K562 (cell line): ENCODE measurements around the gene PARD3. TPM values are rescaled to one million over a fixed set of nuclear protein-coding genes. Genes with fewer than 3 reads are reported as not detected.

Experiments
- FOXM1 ChIP-seq, 2 experiments: fragments of 450-650 bp in 1 of 2; sonication (generic) in 1 of 2; formaldehyde crosslinking in 1 of 2; IDR thresholded peaks; 2 replicates each; pipeline versions ENCODE4 v1.6.1 to v1.9.0; 2017 to 2022; ENCODE audit warnings: low read depth in 2 of 2, mild to moderate bottlenecking in 2 of 2, missing genetic modification reagents in 1 of 2, moderate library complexity in 1 of 2
- JUNB ChIP-seq: fragments of 450-650 bp; formaldehyde crosslinking; conservative IDR thresholded peaks from 2 replicates; pipeline ENCODE4 v1.4.0; 2020; ENCODE audit warnings: mild to moderate bottlenecking
- PTBP1 ChIP-seq: fragments of 200-400 bp; formaldehyde crosslinking; IDR thresholded peaks from 2 replicates; pipeline ENCODE4 v1.6.1; 2017; ENCODE audit warnings: low read depth, low read length
- SMARCA5 ChIP-seq: fragments of 450-650 bp; IDR thresholded peaks from 2 replicates; pipeline ENCODE4 v1.6.1; 2016
- SREBF1 ChIP-seq: fragments of 150-350 bp; IDR thresholded peaks from 2 replicates; pipeline ENCODE4 v1.6.1; 2014; ENCODE audit warnings: antibody characterized with exemption, low read depth, low read length, borderline replicate concordance
- XRCC5 ChIP-seq: fragments of 200-400 bp; formaldehyde crosslinking; IDR thresholded peaks from 2 replicates; pipeline ENCODE4 v1.6.1; 2017; ENCODE audit warnings: low read depth, mild to moderate bottlenecking, low read length
- ZNF551 ChIP-seq: fragments of 250-450 bp; sonication (Bioruptor Pico); IDR thresholded peaks from 2 replicates; pipeline ENCODE4 v1.5.0; 2021; ENCODE audit warnings: mild to moderate bottlenecking, moderate library complexity
- polyA plus RNA-seq, 8 experiments: library from polyadenylated mRNA; depleted of rRNA in 4 of 8; stranded (reverse) in 5 of 8; unstranded in 3 of 8; fragments of >200 nt; fragmentation: Nextera tagmentation in 2 of 8; fragmentation: Illumina TruSeq in 1 of 8; extraction: Ambion mirVana in 2 of 8; extraction: Trizol in 1 of 8; gene quantifications; 2 replicates each; pipeline versions ENCODE4 v1.2.1 to v1.2.3, GENCODE V29; 2011 to 2014; ENCODE audit warnings: inconsistent platforms in 1 of 8, missing spikeins in 1 of 8
- total RNA-seq, 7 experiments: library from RNA; depleted of rRNA in 6 of 7; stranded (reverse); fragments of >200 nt in 6 of 7; fragmentation: Illumina TruSeq in 2 of 7; extraction: Trizol in 2 of 7; gene quantifications; 2 replicates each; pipeline versions ENCODE4 v1.2.1 to v1.2.3, GENCODE V29; 2011 to 2021; ENCODE audit warnings: low replicate concordance in 1 of 7
- TF ChIP-seq, protein P1 (sequence below), 2 experiments: fragments of 450-650 bp in 1 of 2; sonication (generic) in 1 of 2; formaldehyde crosslinking in 1 of 2; IDR thresholded peaks; 2 replicates each; pipeline versions ENCODE4 v1.7.1 to v1.9.0; 2016 to 2022; ENCODE audit warnings: inconsistent platforms in 1 of 2, mild to moderate bottlenecking in 1 of 2, missing genetic modification reagents in 1 of 2
- TF ChIP-seq, protein P2 (sequence below), 2 experiments: IDR thresholded peaks in 1 of 2; conservative IDR thresholded peaks in 1 of 2; 2 replicates each; pipeline ENCODE4 v1.6.1; 2016; ENCODE audit warnings: low read depth in 2 of 2, mild to moderate bottlenecking in 1 of 2, missing compliant biosample characterization in 1 of 2, missing genetic modification characterization in 1 of 2, moderate library complexity in 1 of 2

PARD3 gene
- total and polyA plus RNA-seq, 9 of the 15 experiments (the other 6 are each of a cell fraction or from before 2014, with no cell fraction given): 2.7 to 11.7 (median 7.7) TPM

DNA sequence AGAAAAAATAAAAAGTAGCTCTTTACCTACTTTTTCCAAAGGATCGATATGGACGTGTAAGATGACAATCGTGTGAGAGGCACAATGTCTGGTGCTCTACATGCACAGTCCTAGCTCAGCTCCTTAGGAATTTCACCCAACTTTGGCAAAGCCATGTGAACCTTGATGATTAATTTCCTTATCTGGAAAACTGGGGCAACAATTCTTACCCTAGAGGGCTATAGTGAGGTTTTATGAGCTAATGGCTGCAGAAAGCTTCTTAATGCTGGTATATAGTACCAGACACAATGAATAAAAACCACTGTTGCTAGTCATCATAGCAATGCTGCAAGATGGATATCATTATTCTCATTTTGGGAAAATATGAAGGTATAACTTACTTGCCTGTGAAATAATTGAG lies 202.7 kb downstream of the PARD3 start (continued):
- TF ChIP-seq, protein P1, sequence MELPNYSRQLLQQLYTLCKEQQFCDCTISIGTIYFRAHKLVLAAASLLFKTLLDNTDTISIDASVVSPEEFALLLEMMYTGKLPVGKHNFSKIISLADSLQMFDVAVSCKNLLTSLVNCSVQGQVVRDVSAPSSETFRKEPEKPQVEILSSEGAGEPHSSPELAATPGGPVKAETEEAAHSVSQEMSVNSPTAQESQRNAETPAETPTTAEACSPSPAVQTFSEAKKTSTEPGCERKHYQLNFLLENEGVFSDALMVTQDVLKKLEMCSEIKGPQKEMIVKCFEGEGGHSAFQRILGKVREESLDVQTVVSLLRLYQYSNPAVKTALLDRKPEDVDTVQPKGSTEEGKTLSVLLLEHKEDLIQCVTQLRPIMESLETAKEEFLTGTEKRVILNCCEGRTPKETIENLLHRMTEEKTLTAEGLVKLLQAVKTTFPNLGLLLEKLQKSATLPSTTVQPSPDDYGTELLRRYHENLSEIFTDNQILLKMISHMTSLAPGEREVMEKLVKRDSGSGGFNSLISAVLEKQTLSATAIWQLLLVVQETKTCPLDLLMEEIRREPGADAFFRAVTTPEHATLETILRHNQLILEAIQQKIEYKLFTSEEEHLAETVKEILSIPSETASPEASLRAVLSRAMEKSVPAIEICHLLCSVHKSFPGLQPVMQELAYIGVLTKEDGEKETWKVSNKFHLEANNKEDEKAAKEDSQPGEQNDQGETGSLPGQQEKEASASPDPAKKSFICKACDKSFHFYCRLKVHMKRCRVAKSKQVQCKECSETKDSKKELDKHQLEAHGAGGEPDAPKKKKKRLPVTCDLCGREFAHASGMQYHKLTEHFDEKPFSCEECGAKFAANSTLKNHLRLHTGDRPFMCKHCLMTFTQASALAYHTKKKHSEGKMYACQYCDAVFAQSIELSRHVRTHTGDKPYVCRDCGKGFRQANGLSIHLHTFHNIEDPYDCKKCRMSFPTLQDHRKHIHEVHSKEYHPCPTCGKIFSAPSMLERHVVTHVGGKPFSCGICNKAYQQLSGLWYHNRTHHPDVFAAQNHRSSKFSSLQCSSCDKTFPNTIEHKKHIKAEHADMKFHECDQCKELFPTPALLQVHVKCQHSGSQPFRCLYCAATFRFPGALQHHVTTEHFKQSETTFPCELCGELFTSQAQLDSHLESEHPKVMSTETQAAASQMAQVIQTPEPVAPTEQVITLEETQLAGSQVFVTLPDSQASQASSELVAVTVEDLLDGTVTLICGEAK (IDR thresholded peaks at IDR 0.05): no peak
- TF ChIP-seq, protein P1 (CRISPR knock-in tag; IDR thresholded peaks at IDR 0.05): no peak
- TF ChIP-seq SREBF1: no peak
- no peak for TF ChIP-seq XRCC5
- TF ChIP-seq, protein P2, sequence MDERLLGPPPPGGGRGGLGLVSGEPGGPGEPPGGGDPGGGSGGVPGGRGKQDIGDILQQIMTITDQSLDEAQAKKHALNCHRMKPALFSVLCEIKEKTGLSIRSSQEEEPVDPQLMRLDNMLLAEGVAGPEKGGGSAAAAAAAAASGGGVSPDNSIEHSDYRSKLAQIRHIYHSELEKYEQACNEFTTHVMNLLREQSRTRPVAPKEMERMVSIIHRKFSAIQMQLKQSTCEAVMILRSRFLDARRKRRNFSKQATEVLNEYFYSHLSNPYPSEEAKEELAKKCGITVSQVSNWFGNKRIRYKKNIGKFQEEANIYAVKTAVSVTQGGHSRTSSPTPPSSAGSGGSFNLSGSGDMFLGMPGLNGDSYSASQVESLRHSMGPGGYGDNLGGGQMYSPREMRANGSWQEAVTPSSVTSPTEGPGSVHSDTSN (CRISPR knock-in tag; IDR thresholded peaks at IDR 0.05; ENCODE audit: low read depth): no peak
- TF ChIP-seq, protein P2 (tag; conservative IDR thresholded peaks at IDR 0.05; ENCODE audit: low read depth): no peak
- TF ChIP-seq FOXM1 (IDR thresholded peaks at IDR 0.05; ENCODE audit: low read depth): no peak
- no peak for TF ChIP-seq FOXM1 (CRISPR knock-in tag; IDR thresholded peaks at IDR 0.05; ENCODE audit: low read depth)
- no peak for TF ChIP-seq PTBP1
- no peak for TF ChIP-seq JUNB
- no peak for TF ChIP-seq ZNF551 (CRISPR knock-in tag)
- no peak for TF ChIP-seq SMARCA5
